ENCODE data around the gene PRKCA.
"Not testable (repeated sequence)": the region's sequence is repeated elsewhere in the genome, so short reads cannot be mapped to it uniquely, and the experiment has no call there.

GRCh38 chr17:66360961-66361565, 58.6 kb downstream of the PRKCA start:
- TF ChIP-seq ZNF263 (CRISPR knock-in tag; IDR thresholded peaks at IDR 0.05); IRF1 (CRISPR knock-in tag; IDR thresholded peaks at IDR 0.05; ENCODE audit: low read depth); EP300 (IDR thresholded peaks at IDR 0.05; ENCODE audit: low read depth in 2 of 2, low read length in 2 of 2); EP300 (CRISPR knock-in tag; IDR thresholded peaks at IDR 0.05; ENCODE audit: borderline replicate concordance); DNMT1 (CRISPR knock-in tag; IDR thresholded peaks at IDR 0.05); CTCF (CRISPR knock-in tag; IDR thresholded peaks at IDR 0.05); SAP130 (CRISPR knock-in tag; IDR thresholded peaks at IDR 0.05; ENCODE audit: low read depth); TCF7 (IDR thresholded peaks at IDR 0.05; ENCODE audit: low read depth); PHB2 (IDR thresholded peaks at IDR 0.05; ENCODE audit: partially characterized antibody); NR2F6 (IDR thresholded peaks at IDR 0.05); NR2F6 (CRISPR knock-in tag; IDR thresholded peaks at IDR 0.05); GTF2F1 (IDR thresholded peaks at IDR 0.05; ENCODE audit: low read length); TBX2 (CRISPR knock-in tag; IDR thresholded peaks at IDR 0.05; ENCODE audit: borderline replicate concordance): not testable (repeated sequence)

Data from HepG2 (cell line).